K562 (cell line): ENCODE measurements around the gene CPPED1. TPM values are rescaled to one million over a fixed set of nuclear protein-coding genes. Genes with fewer than 3 reads are reported as not detected.

Experiments
- ATAC-seq: fragments of 200-7000 bp; cut with Tn5 transposase; 3 replicates; pipeline ENCODE4 v1.9.1; 2020; ENCODE audit warnings: moderate library complexity
- BruUV-seq: library from RNA; stranded (reverse); fragments of 400-500 nt; replicated peaks from 2 replicates; lab custom pipeline; 2021; lab: Mats Ljungman, UMichigan
- CTCF ChIA-PET: fragments of 300-600 bp; formaldehyde crosslinking; extraction: SDS; loops from one replicate; lab custom pipeline; 2021; ENCODE audit warnings: low intra/inter-chr PET ratio; lab: Yijun Ruan, JAX
- POLR2A ChIA-PET: fragments of 300-600, 350-650 bp; sonication (Branson Sonifier 250); formaldehyde crosslinking; extraction: SDS; loops from one replicate; lab custom pipeline; 2021; ENCODE audit warnings: antibody characterized with exemption, inconsistent platforms; lab: Yijun Ruan, JAX
- DNase-seq, 4 experiments: peaks; one replicate each; pipeline versions ENCODE4 v3.0.0 to v3.0.0-alpha.2; 2011 to 2018; ENCODE audit warnings: low spot score in 3 of 4, mixed read lengths in 3 of 4; ENCODE audit errors: extremely low read depth in 1 of 4
- FAIRE-seq: peaks from 2 replicates; lab custom pipeline; 2011; peaks lifted over from hg19 to GRCh38; lab: Jason Lieb, UNC
- H2AFZ ChIP-seq: 2 replicates; pipeline ENCODE4 v1.6.0; 2011; ENCODE audit warnings: low read depth, low read length, control low read depth, inconsistent platforms
- H3K27ac ChIP-seq: fragments of 200-600 bp; 3 replicates; pipeline ENCODE4 v1.8.0; 2011; ENCODE audit warnings: low read depth, mild to moderate bottlenecking, control low read depth, inconsistent platforms, low read length, moderate library complexity, mixed read lengths; ENCODE audit errors: extremely low read depth
- H3K27me3 ChIP-seq, 2 experiments: fragments of 300-600 bp in 1 of 2; 2 replicates in 1 of 2; 3 replicates in 1 of 2; pipeline versions ENCODE4 v1.6.0 to v1.8.0; 2011; ENCODE audit warnings: inconsistent platforms in 2 of 2, low read length in 2 of 2, mild to moderate bottlenecking in 1 of 2, mixed read lengths in 1 of 2, moderate library complexity in 1 of 2; ENCODE audit not compliant: control insufficient read depth in 2 of 2, insufficient read depth in 2 of 2
- H3K36me3 ChIP-seq: fragments of 300-600 bp; 3 replicates; pipeline ENCODE4 v1.8.0; 2011; ENCODE audit warnings: mild to moderate bottlenecking, low read length, inconsistent platforms; ENCODE audit not compliant: control insufficient read depth, insufficient read depth
- H3K4me1 ChIP-seq, 2 experiments: fragments of 200-600 bp in 1 of 2; replicated peaks in 1 of 2; 2 replicates in 1 of 2; 3 replicates in 1 of 2; pipeline versions ENCODE4 v1.5.1 to v1.8.0; 2011; ENCODE audit warnings: inconsistent platforms in 2 of 2, low read length in 2 of 2, mild to moderate bottlenecking in 1 of 2, mixed read lengths in 1 of 2, moderate library complexity in 1 of 2; ENCODE audit not compliant: control insufficient read depth in 2 of 2, insufficient read depth in 2 of 2
- H3K4me2 ChIP-seq: 2 replicates; pipeline ENCODE4 v1.6.1; 2011; ENCODE audit warnings: low read length, control low read depth, inconsistent platforms, mixed read lengths; ENCODE audit not compliant: insufficient read depth
- H3K4me3 ChIP-seq: fragments of 200-600 bp; sonication (generic), shearing (Covaris generic); 2 replicates; pipeline ENCODE4 v1.5.1; 2016; ENCODE audit warnings: control low read depth, inconsistent platforms
- H3K79me2 ChIP-seq: fragments of 200-600 bp; 3 replicates; pipeline ENCODE4 v1.8.0; 2011; ENCODE audit warnings: low read length, inconsistent platforms; ENCODE audit not compliant: control insufficient read depth, insufficient read depth
- H3K9ac ChIP-seq, 2 experiments: 2 replicates each; pipeline versions ENCODE4 v1.6.0 to v1.6.1; 2011; ENCODE audit warnings: low read depth in 2 of 2, low read length in 2 of 2, control low read depth in 1 of 2, inconsistent platforms in 1 of 2, mild to moderate bottlenecking in 1 of 2, mixed read lengths in 1 of 2; ENCODE audit not compliant: insufficient read depth in 1 of 2
- H3K9me1 ChIP-seq: one replicate; pipeline ENCODE4 v1.6.0; 2011; ENCODE audit warnings: inconsistent platforms, mild to moderate bottlenecking, low read length, moderate library complexity; ENCODE audit not compliant: control insufficient read depth, insufficient read depth
- H3K9me3 ChIP-seq: replicated peaks from 2 replicates; pipeline ENCODE4 v1.5.1; 2011; ENCODE audit warnings: low read depth, low read length, inconsistent platforms; ENCODE audit not compliant: control insufficient read depth, insufficient read depth
- H4K20me1 ChIP-seq: replicated peaks from 2 replicates; pipeline ENCODE4 v1.6.1; 2011; ENCODE audit warnings: low read length, inconsistent platforms, mixed read lengths; ENCODE audit not compliant: control insufficient read depth, insufficient read depth
- ARID2 ChIP-seq: fragments of 450-650 bp; IDR thresholded peaks from 2 replicates; pipeline ENCODE4 v1.6.1; 2017; ENCODE audit warnings: antibody characterized with exemption, mild to moderate bottlenecking
- CBX8 ChIP-seq: fragments of 200-600 bp; sonication (generic); IDR thresholded peaks from 2 replicates; pipeline ENCODE4 v1.6.1; 2012; ENCODE audit warnings: borderline replicate concordance, mixed run types, low read depth, mild to moderate bottlenecking, moderate library complexity, mixed read lengths, low read length, control low read depth, inconsistent platforms; ENCODE audit not compliant: poor library complexity, severe bottlenecking; ENCODE audit errors: extremely low read depth
- CXXC5 ChIP-seq: fragments of 250-450 bp; sonication (Bioruptor Pico); IDR thresholded peaks from 2 replicates; pipeline ENCODE4 v1.8.0; 2022; ENCODE audit warnings: inconsistent platforms, mild to moderate bottlenecking, moderate library complexity
- ETS2 ChIP-seq: IDR thresholded peaks from 2 replicates; pipeline ENCODE4 v1.6.1; 2016; ENCODE audit warnings: borderline replicate concordance, missing genetic modification characterization, mild to moderate bottlenecking, moderate library complexity, missing compliant biosample characterization; ENCODE audit not compliant: poor library complexity, severe bottlenecking
- JUND ChIP-seq, 2 experiments: IDR thresholded peaks; 2 replicates in 1 of 2; 3 replicates in 1 of 2; pipeline ENCODE4 v1.6.1; 2011; ENCODE audit warnings: borderline replicate concordance in 2 of 2, low read depth in 2 of 2, low read length in 2 of 2, improper control_type of control experiment in 1 of 2, missing biosample characterization in 1 of 2, missing genetic modification characterization in 1 of 2, missing genetic modification reagents in 1 of 2
- SREBF1 ChIP-seq: fragments of 150-350 bp; IDR thresholded peaks from 2 replicates; pipeline ENCODE4 v1.6.1; 2014; ENCODE audit warnings: antibody characterized with exemption, low read depth, low read length, borderline replicate concordance
- TGIF2 ChIP-seq: sonication (generic); formaldehyde crosslinking; IDR thresholded peaks from 2 replicates; pipeline ENCODE4 v1.8.1; 2022; ENCODE audit warnings: mild to moderate bottlenecking, missing genetic modification reagents, moderate library complexity
- ZNF133 ChIP-seq: fragments of 250-450 bp; sonication (Bioruptor Pico); IDR thresholded peaks from 2 replicates; pipeline ENCODE4 v1.4.0; 2020; ENCODE audit warnings: mild to moderate bottlenecking
- ZNF551 ChIP-seq: fragments of 250-450 bp; sonication (Bioruptor Pico); IDR thresholded peaks from 2 replicates; pipeline ENCODE4 v1.5.0; 2021; ENCODE audit warnings: mild to moderate bottlenecking, moderate library complexity
- ZNF589 ChIP-seq: fragments of 200-800 bp; sonication (Bioruptor generic); IDR thresholded peaks from 2 replicates; pipeline ENCODE4 v1.6.1; 2016; ENCODE audit warnings: low read depth, missing genetic modification characterization, missing compliant biosample characterization
- WGBS: fragments of 100-300 bp; shearing (Covaris generic); methylation state at CpG from one replicate; pipeline ENCODE4 v1.1.6; 2016; ENCODE audit warnings: low coverage, mixed read lengths; ENCODE audit not compliant: insufficient coverage; ENCODE audit errors: missing lambda C conversion rate; 5-methylcytosine and 5-hydroxymethylcytosine counted together
- in situ Hi-C: fragments of 300-500 bp; cut with MboI; formaldehyde crosslinking; loops from 4 replicates; pipeline ENCODE4 v1.15.0; 2018; ENCODE audit warnings: inconsistent platforms, mixed read lengths
- intact Hi-C: fragments of 100-400 bp; cut with micrococcal nuclease; formaldehyde crosslinking; loops from 2 replicates; pipeline ENCODE4 v1.14.2; 2022
- polyA plus RNA-seq, 8 experiments: library from polyadenylated mRNA; depleted of rRNA in 4 of 8; stranded (reverse) in 5 of 8; unstranded in 3 of 8; fragments of >200 nt; fragmentation: Nextera tagmentation in 2 of 8; fragmentation: Illumina TruSeq in 1 of 8; extraction: Ambion mirVana in 2 of 8; extraction: Trizol in 1 of 8; gene quantifications; 2 replicates each; pipeline versions ENCODE4 v1.2.1 to v1.2.3, GENCODE V29; 2011 to 2014; ENCODE audit warnings: inconsistent platforms in 1 of 8, missing spikeins in 1 of 8
- total RNA-seq, 7 experiments: library from RNA; depleted of rRNA in 6 of 7; stranded (reverse); fragments of >200 nt in 6 of 7; fragmentation: Illumina TruSeq in 2 of 7; extraction: Trizol in 2 of 7; gene quantifications; 2 replicates each; pipeline versions ENCODE4 v1.2.1 to v1.2.3, GENCODE V29; 2011 to 2021; ENCODE audit warnings: low replicate concordance in 1 of 7
- TF ChIP-seq, protein P1 (sequence below): sonication (generic); formaldehyde crosslinking; IDR thresholded peaks from 2 replicates; pipeline ENCODE4 v1.8.0; 2022; ENCODE audit warnings: missing genetic modification reagents, mild to moderate bottlenecking, moderate library complexity, borderline replicate concordance

The CPPED1 gene
- total and polyA plus RNA-seq, 9 of the 15 experiments (the other 6 are each of a cell fraction or from before 2014, with no cell fraction given) = 7.5 to 25.7 (median 16.9) TPM

DNA sequence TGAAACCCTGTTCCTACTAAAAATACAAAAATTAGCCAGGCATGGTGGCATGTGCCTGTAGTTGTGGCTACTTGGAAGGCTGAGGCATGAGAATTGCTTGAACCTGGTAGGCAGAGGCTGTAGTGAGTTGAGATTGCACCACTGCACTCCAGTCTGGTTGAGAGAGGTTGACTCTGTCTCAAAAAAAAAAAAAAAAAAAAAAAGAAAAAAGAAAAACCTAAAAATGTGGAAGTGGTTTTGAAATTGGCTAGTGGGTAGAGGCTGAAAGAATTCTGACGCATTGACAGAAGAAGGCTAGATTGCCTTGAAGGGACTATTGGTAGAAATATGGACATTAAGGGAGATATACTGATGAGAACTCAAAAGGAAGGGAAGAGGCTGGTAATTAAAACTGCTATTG lies 33.6 kb upstream of the CPPED1 start:
- in situ Hi-C loops = no loop called here
- Histone ChIP-seq H3K4me3 (no peak overlapping the region), H3K27ac (no peak overlapping the region), H3K9me3 (no peaks in the 10 kb centered on the region), H4K20me1 (no peaks in the 10 kb centered on the region), H3K36me3 (no peaks in the 10 kb centered on the region), H3K4me1 (no peaks in the 10 kb centered on the region)
- 0% methylated on average over 1 of the region's 1 CpG for WGBS
- intact Hi-C loops = no loop called here
- no peak for DNase-seq
- no TSS peak for BruUV-seq
- CTCF ChIA-PET = no interaction called here
- TF ChIP-seq, protein P1, sequence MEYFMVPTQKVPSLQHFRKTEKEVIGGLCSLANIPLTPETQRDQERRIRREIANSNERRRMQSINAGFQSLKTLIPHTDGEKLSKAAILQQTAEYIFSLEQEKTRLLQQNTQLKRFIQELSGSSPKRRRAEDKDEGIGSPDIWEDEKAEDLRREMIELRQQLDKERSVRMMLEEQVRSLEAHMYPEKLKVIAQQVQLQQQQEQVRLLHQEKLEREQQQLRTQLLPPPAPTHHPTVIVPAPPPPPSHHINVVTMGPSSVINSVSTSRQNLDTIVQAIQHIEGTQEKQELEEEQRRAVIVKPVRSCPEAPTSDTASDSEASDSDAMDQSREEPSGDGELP (CRISPR knock-in tag) = no peak
- no peak for TF ChIP-seq ZNF589
- no peak for TF ChIP-seq ETS2 (tag)
- TF ChIP-seq SREBF1 = no peak
- TF ChIP-seq ZNF551 (CRISPR knock-in tag) = no peak
- TF ChIP-seq TGIF2 = no peak
- no peak for TF ChIP-seq ARID2
- no peak for TF ChIP-seq CBX8
- no peak for TF ChIP-seq CXXC5 (CRISPR knock-in tag)
- TF ChIP-seq ZNF133 (CRISPR knock-in tag) = no peak
- no peak for TF ChIP-seq JUND (IDR thresholded peaks at IDR 0.05; ENCODE audit: borderline replicate concordance, low read depth, low read length)
- TF ChIP-seq JUND (tag; IDR thresholded peaks at IDR 0.05; ENCODE audit: borderline replicate concordance, low read depth, low read length) = no peak
- TF ChIP-seq, all 486 proteins: peak for 0
- no peaks in the 10 kb centered on the region for H3K9me1 ChIP-seq
- FAIRE-seq (no peak), ATAC-seq (no peak)
- H3K9ac ChIP-seq = no peak overlapping the region
- H3K27me3 ChIP-seq = peaks cover 5 to 12% of the 10 kb centered on the region in 2 experiments; a peak in 3 of 5 replicates
- H3K4me2 ChIP-seq = no peak overlapping the region
- H3K79me2 ChIP-seq = no peaks in the 10 kb centered on the region
- H2AFZ ChIP-seq = no peak overlapping the region
- POLR2A ChIA-PET = no interaction called here
